Breast epithelium (tissue), 4 donors: ENCODE measurements around the gene HOXC10. TPM values are rescaled to one million over a fixed set of nuclear protein-coding genes. Genes with fewer than 3 reads are reported as not detected.

Source experiments
- DNase-seq, 2 donors: peaks; one replicate each; pipeline ENCODE4 v3.0.0-alpha.2; 2019; ENCODE audit warnings: low spot score in 2 of 2
- H3K27ac ChIP-seq, 2 donors: fragments of 200-600 bp; sonication (generic) in 1 of 2; one replicate each; pipeline ENCODE4 v1.5.1; 2016 to 2019; ENCODE audit warnings: mild to moderate bottlenecking in 1 of 2
- H3K27me3 ChIP-seq, 2 donors: fragments of 200-600 bp; sonication (generic) in 1 of 2; one replicate each; pipeline versions ENCODE4 v1.5.1 to v1.6.0; 2017 to 2019; ENCODE audit warnings: control low read depth in 1 of 2, mild to moderate bottlenecking in 1 of 2
- H3K36me3 ChIP-seq: fragments of 200-600 bp; one replicate; pipeline ENCODE4 v1.5.1; 2019
- H3K4me1 ChIP-seq, 2 donors: fragments of 200-600 bp; sonication (generic); one replicate each; pipeline ENCODE4 v1.5.1; 2016 to 2019; ENCODE audit warnings: control low read depth in 1 of 2
- H3K4me3 ChIP-seq, 3 donors: fragments of 200-600 bp; sonication (generic); 1 replicate in 2 of 3; 2 replicates in 1 of 3; pipeline ENCODE4 v1.5.1; 2016 to 2019; ENCODE audit warnings: mild to moderate bottlenecking in 3 of 3, moderate library complexity in 2 of 3
- H3K9me3 ChIP-seq, 2 donors: fragments of 200-600 bp; sonication (generic) in 1 of 2; one replicate each; pipeline ENCODE4 v1.5.1; 2016 to 2019; ENCODE audit warnings: control low read depth in 1 of 2
- CTCF ChIP-seq, 3 donors: fragments of 450-650 bp; IDR thresholded peaks; one replicate each; pipeline ENCODE4 v1.5.1; 2016 to 2017; ENCODE audit warnings: antibody characterized with exemption in 3 of 3, mild to moderate bottlenecking in 3 of 3, moderate library complexity in 3 of 3
- POLR2A ChIP-seq: fragments of 450-650 bp; IDR thresholded peaks from one replicate; pipeline ENCODE4 v1.6.1; 2016; ENCODE audit warnings: antibody characterized with exemption, mild to moderate bottlenecking, moderate library complexity
- POLR2AphosphoS5 ChIP-seq, 3 donors: sonication (generic); formaldehyde crosslinking; IDR thresholded peaks; one replicate each; pipeline ENCODE4 v1.6.1; 2017; ENCODE audit warnings: antibody characterized with exemption in 3 of 3
- intact Hi-C: fragments of 100-400 bp; cut with DNase I; formaldehyde crosslinking; loops from one replicate; pipeline ENCODE4 v1.15.1; 2023; ENCODE audit warnings: low total_unique reads
- total RNA-seq, 3 donors: library from RNA; depleted of rRNA; stranded (reverse); fragments of >200 nt; gene quantifications; one replicate each; pipeline ENCODE4 v1.1.0, GENCODE V29; 2016

The HOXC10 gene
- total RNA-seq, 3 donors from 2014 or later = 2.0 to 10.9 (median 4.3) TPM

- TF ChIP-seq POLR2AphosphoS5 (IDR thresholded peaks at IDR 0.05) (no peak), POLR2A (no peak), CTCF (IDR thresholded peaks at IDR 0.05) (no peak)
- H3K9me3 ChIP-seq = no peaks in the 10 kb centered on the region
- no peak overlapping the region for H3K4me3 ChIP-seq
- DNase-seq = no peak
- no peak overlapping the region for H3K27ac ChIP-seq
- H3K4me1 ChIP-seq = no peaks in the 10 kb centered on the region
- H3K36me3 ChIP-seq = no peaks in the 10 kb centered on the region
- peaks cover 19 to 96% of the 10 kb centered on the region in 2 donors for H3K27me3 ChIP-seq
- intact Hi-C loops = no loop called here
Observed at GRCh38 chr12:53942467-53942997, 42.4 kb upstream of the HOXC10 start.

GRCh38 chr12:53944209-53944608, 40.7 kb upstream of the HOXC10 start:
- Histone ChIP-seq H3K27me3 (peaks cover 15 to 90% of the 10 kb centered on the region in 2 donors), H3K4me1 (no peaks in the 10 kb centered on the region), H3K27ac (no peak overlapping the region), H3K36me3 (no peaks in the 10 kb centered on the region), H3K4me3 (no peak overlapping the region), H3K9me3 (no peaks in the 10 kb centered on the region)
- intact Hi-C loops = no loop called here
- no peak for DNase-seq
- TF ChIP-seq CTCF (IDR thresholded peaks at IDR 0.05) = no peak
- TF ChIP-seq POLR2A = no peak
- TF ChIP-seq POLR2AphosphoS5 (IDR thresholded peaks at IDR 0.05) = no peak

- Histone ChIP-seq H3K4me3 (no peak overlapping the region), H3K36me3 (no peaks in the 10 kb centered on the region), H3K27ac (no peak overlapping the region), H3K9me3 (no peaks in the 10 kb centered on the region), H3K4me1 (no peaks in the 10 kb centered on the region), H3K27me3 (peaks cover 8 to 90% of the 10 kb centered on the region in 2 donors)
- no peak for TF ChIP-seq POLR2A
- TF ChIP-seq POLR2AphosphoS5 (IDR thresholded peaks at IDR 0.05) = no peak
- TF ChIP-seq CTCF (IDR thresholded peaks at IDR 0.05) = no peak
- DNase-seq = no peak
- intact Hi-C loops = no loop called here
Observed at GRCh38 chr12:53944907-53945847, 39.8 kb upstream of the HOXC10 start.

- H3K27me3 ChIP-seq = peaks cover 8 to 92% of the 10 kb centered on the region in 2 donors
- TF ChIP-seq CTCF (IDR thresholded peaks at IDR 0.05) (no peak), POLR2AphosphoS5 (IDR thresholded peaks at IDR 0.05) (no peak), POLR2A (no peak)
- no peak overlapping the region for H3K27ac ChIP-seq
- H3K9me3 ChIP-seq = no peaks in the 10 kb centered on the region
- H3K4me3 ChIP-seq = no peak overlapping the region
- no peaks in the 10 kb centered on the region for H3K36me3 ChIP-seq
- H3K4me1 ChIP-seq = no peaks in the 10 kb centered on the region
- no peak for DNase-seq
- intact Hi-C loops = no loop called here
Observed at GRCh38 chr12:53947743-53948142, 37.2 kb upstream of the HOXC10 start.
